ENCODE results near the gene GOLGA6B.
"Not testable (repeated sequence)": the region's sequence is repeated elsewhere in the genome, so short reads cannot be mapped to it uniquely, and the experiment has no call there.

GOLGA6B gene

GRCh38 chr15:72669803-72670202, 15.3 kb downstream of the GOLGA6B start:
- FAIRE-seq = not testable (repeated sequence)

- not testable (repeated sequence) for FAIRE-seq
These were observed 16.3 kb downstream of the GOLGA6B start for GRCh38 chr15:72670656-72671352.

- FAIRE-seq = no peak
These were observed 17.0 kb downstream of the GOLGA6B start for GRCh38 chr15:72671525-72671924.

- no peak for FAIRE-seq
These were observed 22.3 kb downstream of the GOLGA6B start for GRCh38 chr15:72676838-72677237.

GRCh38 chr15:72680931-72681330, 26.4 kb downstream of the GOLGA6B start:
- FAIRE-seq = no peak

- FAIRE-seq = no peak
These were observed 28.3 kb downstream of the GOLGA6B start for GRCh38 chr15:72682772-72683171.

GRCh38 chr15:72685301-72685924, 30.9 kb downstream of the GOLGA6B start:
- no peak for FAIRE-seq

- FAIRE-seq = no peak
These were observed 31.7 kb downstream of the GOLGA6B start, which contains the start of the genes BBS4 and HIGD2B for GRCh38 chr15:72685925-72686794. Gene BBS4, plus strand, starts transcription at chr15:72686207. Its CDS starts 21 bp downstream, at chr15:72686228. Gene HIGD2B, minus strand, starts transcription at chr15:72686182. Its CDS starts 9,808 bp downstream, at chr15:72676374.

- no peak for FAIRE-seq
These were observed 34.2 kb downstream of the GOLGA6B start for GRCh38 chr15:72688697-72689096.

GRCh38 chr15:72690938-72691337, 36.4 kb downstream of the GOLGA6B start:
- FAIRE-seq = no peak

GRCh38 chr15:72698938-72699337, 44.4 kb downstream of the GOLGA6B start:
- no peak for FAIRE-seq

- FAIRE-seq = no peak
These were observed 45.6 kb downstream of the GOLGA6B start for GRCh38 chr15:72700076-72700475.

- FAIRE-seq = no peak
These were observed 51.8 kb downstream of the GOLGA6B start for GRCh38 chr15:72706266-72706665.

GRCh38 chr15:72708551-72709303, 54.2 kb downstream of the GOLGA6B start:
- not testable (repeated sequence) for FAIRE-seq
